GM21515 (cell line): ENCODE data around the gene ITPR2.
"Not testable (repeated sequence)": the region's sequence is repeated elsewhere in the genome, so short reads cannot be mapped to it uniquely, and the experiment has no call there.

Experiments used
- ATAC-seq: cut with Tn5 transposase; IDR thresholded peaks from one replicate; pipeline ENCODE4 v1.9.1; 2021; ENCODE audit not compliant: unreplicated experiment

Gene ITPR2

DNA sequence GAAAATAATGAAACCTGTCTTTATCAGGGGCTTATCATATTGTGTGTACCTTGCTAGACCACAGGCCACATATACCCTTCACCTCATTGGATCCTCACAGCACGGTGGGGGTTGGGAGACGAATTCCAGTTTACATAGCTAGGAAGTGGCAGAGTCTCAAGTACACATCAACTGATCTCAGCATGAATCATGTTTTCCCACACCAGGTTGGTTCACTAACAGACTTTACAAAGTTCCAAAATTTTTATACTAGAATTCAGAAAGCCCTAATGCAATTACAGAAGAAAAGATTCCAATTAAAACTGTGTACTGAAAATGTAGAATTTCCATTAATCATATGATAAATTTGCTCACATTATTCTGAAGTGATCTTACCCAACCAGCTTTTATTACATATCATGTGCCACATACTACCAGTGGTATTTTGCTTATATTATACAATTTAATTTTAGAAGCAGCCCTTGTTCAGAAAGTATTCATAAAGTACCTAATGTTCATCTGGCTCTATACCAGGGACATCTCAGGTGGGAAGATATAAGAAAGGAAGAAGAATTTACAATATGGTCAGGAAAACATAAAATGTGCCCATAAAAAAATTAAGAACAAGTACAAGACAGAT is 196.2 kb downstream of the ITPR2 start:
- ATAC-seq = no peak

DNA sequence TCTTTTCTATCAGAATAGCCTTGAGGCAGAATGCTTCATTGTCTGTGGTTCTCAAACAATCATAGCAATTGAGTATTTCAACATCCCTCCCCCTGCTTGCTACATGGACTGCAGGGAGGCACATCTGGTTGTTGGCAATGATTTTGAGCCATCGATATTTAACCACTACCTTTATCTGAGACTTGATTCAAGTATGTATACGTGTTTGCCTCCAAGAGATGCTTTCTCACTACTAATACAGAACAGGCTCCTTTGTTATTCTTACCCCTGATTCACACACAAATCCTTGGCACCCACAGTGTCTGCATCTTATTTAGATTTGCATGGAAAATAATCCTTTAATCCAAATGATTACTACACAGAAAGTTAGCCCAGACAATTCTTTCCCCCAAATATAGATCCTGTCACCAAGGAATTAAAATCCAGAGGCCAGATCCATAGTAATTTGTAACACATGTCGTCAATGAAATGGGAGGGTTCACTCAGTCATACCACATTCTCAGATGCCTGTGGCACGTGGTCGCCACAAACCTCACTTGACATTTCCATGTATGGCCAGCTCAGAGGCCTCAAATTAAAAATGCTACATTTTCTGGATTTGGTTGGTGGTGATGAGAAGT is 199.3 kb downstream of the ITPR2 start:
- ATAC-seq = no peak

GRCh38 chr12:26632756-26633155 is 200.2 kb downstream of the ITPR2 start:
- ATAC-seq = no peak

- ATAC-seq = no peak
Measured at GRCh38 chr12:26631846-26632245, 201.1 kb downstream of the ITPR2 start.

- ATAC-seq = no peak
Measured at GRCh38 chr12:26630546-26631027, 202.4 kb downstream of the ITPR2 start.

DNA sequence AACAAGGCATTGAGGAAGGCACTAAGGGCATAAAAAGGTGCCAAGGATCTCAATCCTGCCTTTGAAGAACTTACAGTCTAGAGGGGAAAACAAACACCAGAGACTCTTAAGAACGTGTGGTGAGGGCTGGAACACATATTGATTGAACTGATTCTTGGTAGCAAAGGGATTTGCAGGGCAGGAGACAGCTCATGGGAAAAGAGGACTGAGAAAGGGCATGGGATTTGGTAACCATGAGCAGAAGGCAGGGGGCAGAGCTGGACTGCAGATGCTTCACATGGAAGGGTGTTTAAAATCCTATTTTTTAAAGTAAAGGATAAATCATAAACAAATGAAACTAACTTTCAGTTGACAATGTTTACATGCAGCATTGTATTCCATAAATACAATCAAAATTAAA is 203.1 kb downstream of the ITPR2 start:
- ATAC-seq = no peak

DNA sequence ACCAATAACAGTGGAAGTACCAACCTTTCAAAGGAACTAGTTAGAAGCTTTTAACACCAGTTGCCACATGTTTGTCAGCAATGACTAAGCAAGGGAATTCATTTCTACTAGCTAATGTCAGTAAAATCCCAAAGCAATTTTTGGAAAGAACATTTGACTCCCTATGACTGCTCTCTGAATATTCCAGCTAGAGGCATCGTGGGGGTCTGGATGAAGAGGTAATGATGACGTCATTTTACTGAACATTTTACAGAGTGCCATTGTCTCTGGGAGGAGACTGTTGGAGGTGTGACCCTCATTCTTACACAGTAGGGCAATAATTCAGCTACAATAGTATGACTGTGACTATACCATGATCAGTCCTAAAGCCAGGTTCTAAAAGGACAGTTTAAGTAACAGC is 204.8 kb downstream of the ITPR2 start:
- no peak for ATAC-seq

GRCh38 chr12:26627335-26627734 is 205.7 kb downstream of the ITPR2 start:
- no peak for ATAC-seq

DNA sequence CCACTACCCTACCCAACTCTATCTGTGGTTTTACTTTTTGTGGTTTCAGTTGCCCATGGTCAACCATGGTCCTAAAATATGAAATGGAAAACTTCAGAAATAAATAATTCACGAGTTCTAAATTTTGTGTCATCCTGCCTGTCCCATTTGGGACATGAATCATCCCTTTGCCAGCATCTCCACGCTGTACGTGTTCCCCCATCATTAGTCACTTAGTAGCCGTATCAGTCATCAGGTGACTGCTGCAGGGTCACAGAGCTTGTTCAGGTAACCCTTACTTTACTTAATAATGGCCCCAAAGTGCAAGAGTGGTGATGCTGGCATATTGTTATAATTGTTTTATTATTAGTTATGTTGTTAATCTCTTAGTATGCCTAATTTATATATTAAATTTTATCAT is 209.9 kb downstream of the ITPR2 start:
- no peak for ATAC-seq

DNA sequence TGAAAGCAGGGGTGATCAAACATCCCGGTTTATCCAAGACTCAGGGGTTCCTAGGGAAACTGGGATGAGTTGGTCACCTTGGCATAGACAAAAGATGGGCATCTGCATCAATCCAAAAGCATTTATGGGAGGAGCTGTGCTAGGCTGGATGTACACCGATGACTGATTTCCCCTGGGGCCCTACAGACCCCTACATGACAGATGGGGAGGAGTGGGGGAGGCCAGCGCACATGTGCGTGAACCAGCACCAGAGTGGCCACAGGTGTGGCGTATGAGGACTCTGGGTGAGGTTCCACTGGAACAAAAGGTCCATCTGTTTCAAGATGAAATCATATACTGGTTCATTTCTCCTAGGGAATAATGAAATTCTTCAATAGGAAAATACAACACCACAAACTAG is 210.4 kb downstream of the ITPR2 start:
- no peak for ATAC-seq

DNA sequence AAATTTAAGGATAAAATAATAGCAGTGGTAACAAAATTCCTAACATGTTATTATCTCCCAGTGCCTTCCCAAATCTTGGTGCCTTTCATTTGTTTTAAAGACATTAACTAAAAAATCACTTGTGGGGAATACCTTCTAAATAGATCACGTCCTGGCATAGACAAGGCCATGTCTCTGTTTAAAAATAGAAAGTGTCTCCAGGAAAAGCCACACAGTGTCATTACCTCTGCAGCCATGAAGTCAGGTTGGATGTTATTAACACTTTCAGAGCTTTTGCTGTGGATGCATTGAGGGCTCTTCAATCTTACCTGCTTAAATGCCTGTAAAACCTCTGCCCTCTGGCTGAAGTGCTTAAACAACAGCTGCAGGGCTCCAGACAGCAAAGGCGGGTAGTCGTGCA is 211.1 kb downstream of the ITPR2 start:
- no peak for ATAC-seq

DNA sequence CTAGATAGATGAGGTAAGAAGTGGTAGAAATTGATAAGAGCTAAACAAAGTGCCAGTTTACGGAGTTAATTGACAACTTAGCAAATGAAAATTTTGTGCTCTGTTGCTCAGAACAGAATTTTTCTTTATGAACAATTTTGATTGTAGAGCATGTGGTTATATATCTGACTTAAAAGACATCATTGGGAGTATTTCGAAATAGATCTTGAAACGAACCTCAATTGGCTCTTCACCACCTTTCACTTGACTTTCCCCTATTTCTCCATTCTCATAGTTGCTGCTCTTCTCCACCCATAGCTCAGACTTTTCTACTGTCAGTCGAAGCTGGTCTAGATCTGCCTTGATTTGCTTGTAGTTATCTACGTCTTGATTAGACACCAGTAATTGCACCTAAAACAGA is 212.1 kb downstream of the ITPR2 start:
- no peak for ATAC-seq

GRCh38 chr12:26617513-26617912 is 215.5 kb downstream of the ITPR2 start:
- ATAC-seq = no peak

DNA sequence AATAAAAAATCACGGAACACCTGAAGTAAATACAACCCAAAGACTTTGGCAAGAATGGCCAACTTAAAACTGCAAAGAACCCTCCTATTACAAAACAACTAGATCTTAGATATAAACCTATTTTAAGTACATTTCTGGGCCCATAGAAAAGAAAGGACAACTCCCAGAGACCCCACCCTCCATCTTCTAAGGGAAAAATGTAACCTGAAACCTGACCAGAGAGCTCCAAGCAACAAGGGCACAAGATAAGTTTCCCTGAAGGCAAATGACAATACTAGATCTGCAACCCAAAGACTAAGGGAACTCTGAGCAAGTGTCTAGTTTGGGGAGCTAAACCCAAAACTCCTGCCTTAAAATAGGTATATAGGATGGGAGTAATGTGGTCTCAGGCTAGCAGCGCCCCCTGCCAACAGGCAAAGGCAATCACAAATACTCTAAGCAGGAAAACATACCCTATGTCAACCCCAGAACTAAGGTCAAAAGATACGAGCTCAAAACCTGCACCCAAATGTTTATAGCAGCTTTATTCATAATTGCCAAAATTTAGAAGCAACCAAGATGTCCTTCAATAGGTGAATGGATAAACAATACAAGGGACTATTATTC is 218.9 kb downstream of the ITPR2 start:
- ATAC-seq = no peak

- no peak for ATAC-seq
Measured at GRCh38 chr12:26612203-26612602, 220.8 kb downstream of the ITPR2 start.

DNA sequence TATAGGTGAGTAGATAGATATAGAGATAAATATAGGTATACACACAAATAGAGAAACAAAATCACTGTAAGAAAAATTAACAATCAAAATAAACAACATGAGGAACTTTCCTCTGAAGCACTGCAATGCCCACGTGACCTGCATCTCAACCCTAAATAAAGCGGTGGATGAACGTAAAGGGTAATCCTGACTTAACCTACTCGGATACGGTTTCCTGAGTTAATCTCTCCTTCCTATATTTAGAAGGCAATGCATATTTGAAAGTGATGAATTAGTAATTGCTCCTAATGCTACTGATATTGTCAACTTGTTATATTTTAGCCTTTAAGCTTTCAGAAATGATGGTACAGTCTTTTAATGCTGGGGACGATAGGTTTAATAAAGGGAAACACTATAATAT is 221.4 kb downstream of the ITPR2 start:
- ATAC-seq = no peak

DNA sequence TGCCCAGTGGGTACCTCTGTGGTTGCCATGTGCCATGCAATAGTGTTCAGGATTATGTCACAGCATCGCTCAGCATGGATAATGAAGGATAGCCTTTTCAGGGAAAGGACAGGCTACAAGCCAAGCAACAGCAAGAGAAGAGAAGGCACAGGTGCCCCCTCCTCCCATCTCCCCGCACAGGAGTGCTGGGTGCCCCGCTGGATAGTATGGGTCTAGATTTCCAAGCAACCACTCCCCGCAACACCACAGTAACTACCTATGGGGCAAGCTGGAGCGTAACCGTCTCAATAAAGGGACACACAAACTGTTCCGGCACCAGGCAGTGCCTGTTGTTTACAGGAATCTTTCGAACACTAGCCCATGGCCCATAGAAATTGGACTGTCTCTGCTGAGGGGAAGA is 222.2 kb downstream of the ITPR2 start:
- ATAC-seq = no peak

DNA sequence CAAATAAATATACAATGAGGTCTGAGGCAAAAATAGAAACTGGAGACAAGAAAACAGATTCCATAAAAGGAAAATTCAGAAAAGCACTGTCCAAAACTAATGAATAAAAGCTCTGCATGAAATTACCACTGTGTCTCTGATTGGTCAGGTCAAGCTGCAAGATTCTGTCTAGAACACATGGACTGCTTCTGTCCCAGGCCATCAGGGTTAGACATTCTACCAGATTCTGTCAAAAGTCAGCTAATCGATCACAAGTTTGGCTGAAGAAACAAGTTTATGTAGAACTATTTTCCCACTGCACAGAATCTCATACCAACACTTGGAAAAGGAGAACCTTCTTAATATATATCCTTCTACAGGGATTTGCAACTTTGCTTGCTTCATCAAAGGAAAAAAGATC is 223.0 kb downstream of the ITPR2 start:
- no peak for ATAC-seq

DNA sequence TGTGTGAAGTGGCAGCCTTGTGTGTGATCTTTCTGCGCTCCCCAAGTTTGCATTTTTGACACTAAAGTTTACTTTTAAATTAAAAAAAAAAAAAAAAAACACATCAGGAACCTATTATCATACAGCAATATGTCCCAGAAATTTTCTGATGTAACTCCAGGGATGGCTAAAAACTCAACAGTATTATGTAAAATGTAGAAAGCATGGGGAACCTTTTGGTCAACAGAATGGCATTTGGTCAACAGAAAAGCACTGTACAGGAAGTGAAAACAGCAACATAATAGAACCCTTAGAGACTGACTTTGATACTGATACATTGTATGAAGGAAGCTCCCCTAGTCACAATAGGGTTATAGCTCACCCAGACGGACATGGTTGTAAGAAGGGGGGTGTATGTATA is 224.3 kb downstream of the ITPR2 start:
- no peak for ATAC-seq

- ATAC-seq = no peak
Measured at GRCh38 chr12:26608273-26608672, 224.7 kb downstream of the ITPR2 start.

DNA sequence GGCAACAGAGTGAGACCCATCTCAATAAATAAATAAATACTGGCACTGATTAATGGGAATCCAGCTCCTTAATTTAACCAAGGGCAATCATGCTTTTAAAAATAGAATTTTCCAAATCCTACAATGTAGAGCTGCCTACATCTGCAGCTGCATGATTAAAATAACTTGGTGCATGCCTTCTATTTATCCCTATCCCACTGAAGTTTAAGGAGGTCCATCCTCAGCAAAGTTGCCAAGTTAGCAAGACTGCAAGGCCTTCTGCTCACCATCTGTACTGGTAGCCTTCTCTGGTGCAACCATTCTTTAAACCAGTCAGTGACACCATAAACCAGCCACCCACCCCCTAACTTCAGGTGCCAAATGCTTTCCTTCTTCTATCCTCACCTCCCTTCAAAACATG is 226.1 kb downstream of the ITPR2 start:
- ATAC-seq = no peak

DNA sequence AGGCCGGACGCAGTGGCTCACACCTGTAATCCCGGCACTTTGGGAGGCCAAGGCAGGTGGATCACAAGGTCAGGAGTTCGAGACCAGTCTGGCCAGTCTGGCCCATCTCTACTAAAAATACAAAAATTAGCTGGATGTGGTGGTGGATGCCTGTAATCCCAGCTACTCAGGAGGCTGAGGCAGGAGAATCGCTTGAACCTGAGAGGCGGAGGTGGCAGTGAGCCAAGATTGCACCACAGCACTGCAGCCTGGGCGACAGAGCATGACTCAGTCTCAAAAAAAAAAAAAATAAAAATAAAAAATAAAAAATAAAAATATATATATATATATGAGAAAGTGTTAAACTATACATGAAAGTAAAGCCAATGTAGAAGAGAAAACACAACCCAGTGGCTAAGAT is 228.2 kb downstream of the ITPR2 start:
- not testable (repeated sequence) for ATAC-seq
